K562 (cell line): ENCODE measurements around the gene ITPR1.

Experiments
- EZH2 ChIP-seq: IDR thresholded peaks from 2 replicates; pipeline ENCODE4 v1.6.1; 2012; ENCODE audit warnings: low read depth, mild to moderate bottlenecking, inconsistent platforms, low read length, borderline replicate concordance
- NCOA2 ChIP-seq, 2 experiments: fragments of 450-650 bp; IDR thresholded peaks; 2 replicates each; pipeline ENCODE4 v1.6.1; 2018; ENCODE audit warnings: mild to moderate bottlenecking in 2 of 2, moderate library complexity in 1 of 2; ENCODE audit not compliant: partially characterized antibody in 2 of 2
- RNF219 ChIP-seq: fragments of 250-450 bp; sonication (Bioruptor Pico); IDR thresholded peaks from 2 replicates; pipeline ENCODE4 v1.5.0; 2022; ENCODE audit warnings: mild to moderate bottlenecking
- SIN3A ChIP-seq, 2 experiments: fragments of 150-350 bp in 1 of 2; IDR thresholded peaks; 2 replicates each; pipeline ENCODE4 v1.6.1; 2011 to 2016; ENCODE audit warnings: borderline replicate concordance in 2 of 2, low read depth in 2 of 2, low read length in 2 of 2, mild to moderate bottlenecking in 2 of 2, moderate library complexity in 2 of 2; ENCODE audit not compliant: control insufficient read depth in 1 of 2
- SMC3 ChIP-seq: conservative IDR thresholded peaks from 2 replicates; pipeline ENCODE4 v1.6.1; 2011; ENCODE audit warnings: low read depth, low read length, improper control_type of control experiment; ENCODE audit not compliant: insufficient read depth
- ZNF77 ChIP-seq: fragments of 250-450 bp; sonication (Bioruptor Pico); IDR thresholded peaks from 2 replicates; pipeline ENCODE4 v1.5.0; 2020
- TF ChIP-seq, protein P1 (sequence below): sonication (generic); formaldehyde crosslinking; IDR thresholded peaks from 2 replicates; pipeline ENCODE4 v1.5.0; 2020; ENCODE audit warnings: missing genetic modification reagents

GRCh38 chr3:4634894-4635293, 141.7 kb downstream of the ITPR1 start:
- no peak for TF ChIP-seq SIN3A (IDR thresholded peaks at IDR 0.05; ENCODE audit: borderline replicate concordance in 2 of 2, control insufficient read depth in 1 of 2, low read depth in 2 of 2, low read length in 2 of 2)
- no peak for TF ChIP-seq RNF219 (CRISPR knock-in tag)
- no peak for TF ChIP-seq EZH2
- TF ChIP-seq SMC3, result no peak
- TF ChIP-seq NCOA2 (IDR thresholded peaks at IDR 0.05; ENCODE audit: partially characterized antibody in 2 of 2), result no peak
- TF ChIP-seq ZNF77 (CRISPR knock-in tag), result no peak
- TF ChIP-seq, protein P1, sequence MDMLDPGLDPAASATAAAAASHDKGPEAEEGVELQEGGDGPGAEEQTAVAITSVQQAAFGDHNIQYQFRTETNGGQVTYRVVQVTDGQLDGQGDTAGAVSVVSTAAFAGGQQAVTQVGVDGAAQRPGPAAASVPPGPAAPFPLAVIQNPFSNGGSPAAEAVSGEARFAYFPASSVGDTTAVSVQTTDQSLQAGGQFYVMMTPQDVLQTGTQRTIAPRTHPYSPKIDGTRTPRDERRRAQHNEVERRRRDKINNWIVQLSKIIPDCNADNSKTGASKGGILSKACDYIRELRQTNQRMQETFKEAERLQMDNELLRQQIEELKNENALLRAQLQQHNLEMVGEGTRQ, result no peak
